ENCODE measurements around the gene RASGRF2.

Gene RASGRF2

DNA sequence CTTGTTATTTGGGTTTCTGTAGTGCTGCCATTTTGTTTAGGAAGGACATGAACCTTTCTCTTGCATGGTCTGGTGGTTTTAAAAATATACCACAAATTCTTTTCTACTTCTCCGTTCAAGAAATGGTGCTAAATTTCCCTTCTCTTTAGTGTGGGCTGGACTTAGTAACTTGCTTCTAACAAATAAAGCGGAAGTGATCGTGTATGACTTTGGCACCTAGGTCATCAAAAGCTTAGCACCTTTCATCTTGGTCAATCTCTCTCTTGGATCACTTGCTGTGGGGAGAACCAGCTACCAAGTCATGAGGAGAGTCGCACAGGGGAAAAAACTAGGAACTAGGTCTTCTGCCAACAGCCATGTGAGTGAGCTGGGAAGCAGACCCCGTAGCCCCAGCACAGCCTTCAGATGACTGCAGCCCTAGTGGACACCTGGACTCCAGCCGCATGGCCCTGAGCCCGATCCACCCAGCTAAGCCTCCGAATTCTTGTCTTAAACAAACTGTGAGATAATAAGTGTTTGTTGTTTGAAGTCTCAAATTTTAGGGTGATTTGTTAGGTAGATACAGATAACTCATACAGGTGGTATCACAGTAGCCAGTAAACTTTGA, 185.3 kb downstream of the RASGRF2 start:
- intact Hi-C loops (cut with DNase I): no loop called here
- no peak for DNase-seq

DNA sequence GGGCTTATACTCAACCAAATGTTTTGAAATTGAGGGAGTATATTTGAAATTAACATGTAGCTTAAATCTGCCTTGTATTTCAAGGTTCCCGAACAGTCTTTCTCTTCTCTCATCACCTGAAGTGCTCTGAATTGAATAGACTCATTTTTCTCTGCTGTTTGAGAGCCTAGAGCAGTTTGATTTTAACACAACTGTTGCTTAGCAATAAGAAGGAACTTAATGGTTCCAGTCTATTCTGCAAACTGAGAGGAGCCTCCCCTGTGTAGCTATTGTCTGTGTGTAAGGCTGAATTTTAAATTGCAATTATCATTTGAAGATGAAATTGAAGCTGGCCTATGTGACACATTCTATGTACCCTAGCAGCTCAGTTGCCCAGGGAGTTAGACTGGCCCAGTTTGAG, 185.9 kb downstream of the RASGRF2 start:
- intact Hi-C loops (cut with DNase I): no loop called here
- DNase-seq: no peak

- DNase-seq: no peak
- intact Hi-C loops (cut with DNase I): no loop called here
These were observed 187.1 kb downstream of the RASGRF2 start for GRCh38 chr5:81147011-81147885.

DNA sequence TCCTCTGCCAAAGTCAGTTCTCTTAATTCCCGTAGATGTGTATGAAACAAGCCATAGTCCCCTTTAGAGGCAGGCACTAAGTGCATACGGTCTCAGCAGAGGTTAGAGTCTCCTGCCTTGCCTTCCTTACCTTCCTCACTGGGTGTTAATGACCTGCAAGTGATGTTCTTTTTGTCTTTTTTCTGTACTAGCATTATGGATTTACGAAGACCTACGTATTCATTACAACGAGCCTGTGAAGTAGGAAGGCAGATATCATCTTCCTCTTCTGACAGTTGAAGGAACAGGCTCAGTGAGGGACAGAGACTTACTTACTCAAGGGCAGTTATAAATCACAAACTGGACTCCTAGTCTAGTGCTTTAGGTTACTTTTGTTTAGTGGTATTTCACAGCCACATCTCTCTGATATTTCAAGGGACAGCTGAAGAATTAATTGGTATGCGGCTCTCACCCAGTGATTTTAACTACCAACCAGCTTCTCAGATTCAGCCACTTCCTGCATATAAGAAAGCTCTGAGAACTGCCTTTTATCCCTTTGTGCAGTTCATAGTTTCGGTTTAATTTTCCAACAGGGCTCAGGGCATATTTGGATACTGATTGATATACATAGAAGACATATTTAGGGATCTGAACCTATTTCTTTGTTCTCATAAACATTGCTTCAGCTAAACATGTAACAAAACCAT, 187.9 kb downstream of the RASGRF2 start:
- intact Hi-C loops (cut with DNase I): no loop called here
- no peak for DNase-seq

DNA sequence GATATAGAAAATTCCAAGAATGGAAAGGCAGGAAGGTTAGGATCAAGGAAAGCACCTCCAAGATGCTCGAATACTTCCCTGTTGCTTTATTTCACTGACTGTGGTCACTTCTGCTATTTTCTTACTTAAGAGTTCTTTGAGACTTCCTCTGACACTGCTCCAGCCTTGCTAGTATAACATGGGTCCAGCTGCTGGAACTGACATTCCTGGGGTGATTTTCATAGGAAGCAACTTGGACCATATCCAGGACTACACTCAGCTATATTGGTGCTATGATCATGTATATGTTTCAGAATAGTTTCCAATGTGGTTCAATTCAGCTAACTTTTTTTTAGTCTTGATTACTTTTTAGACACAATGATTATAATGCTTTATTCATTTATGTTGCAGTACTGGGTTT, 191.4 kb downstream of the RASGRF2 start:
- intact Hi-C loops (cut with DNase I): no loop called here
- no peak for DNase-seq

DNA sequence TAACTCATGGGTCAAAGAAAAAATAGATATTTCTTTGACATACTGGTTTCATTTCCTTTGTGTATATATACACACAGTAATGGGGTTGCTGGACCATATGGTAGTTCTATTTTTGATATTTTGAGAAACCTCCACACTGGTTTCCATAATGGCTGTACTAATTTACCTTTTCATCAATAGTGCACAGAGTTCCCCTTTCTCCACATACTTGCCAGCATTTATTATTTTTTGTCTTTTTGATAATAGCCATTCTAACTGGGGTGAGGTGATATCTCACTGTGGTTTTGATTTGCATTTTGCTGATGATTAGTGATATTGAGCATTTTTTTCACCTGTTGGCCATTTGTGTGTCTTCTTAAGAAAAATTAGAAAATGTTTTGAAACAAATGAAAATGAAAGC, 194.6 kb downstream of the RASGRF2 start:
- intact Hi-C loops (cut with DNase I): no loop called here
- DNase-seq: no peak

- intact Hi-C loops (cut with DNase I): no loop called here
These were observed 196.6 kb downstream of the RASGRF2 start for GRCh38 chr5:81156732-81157131.

DNA sequence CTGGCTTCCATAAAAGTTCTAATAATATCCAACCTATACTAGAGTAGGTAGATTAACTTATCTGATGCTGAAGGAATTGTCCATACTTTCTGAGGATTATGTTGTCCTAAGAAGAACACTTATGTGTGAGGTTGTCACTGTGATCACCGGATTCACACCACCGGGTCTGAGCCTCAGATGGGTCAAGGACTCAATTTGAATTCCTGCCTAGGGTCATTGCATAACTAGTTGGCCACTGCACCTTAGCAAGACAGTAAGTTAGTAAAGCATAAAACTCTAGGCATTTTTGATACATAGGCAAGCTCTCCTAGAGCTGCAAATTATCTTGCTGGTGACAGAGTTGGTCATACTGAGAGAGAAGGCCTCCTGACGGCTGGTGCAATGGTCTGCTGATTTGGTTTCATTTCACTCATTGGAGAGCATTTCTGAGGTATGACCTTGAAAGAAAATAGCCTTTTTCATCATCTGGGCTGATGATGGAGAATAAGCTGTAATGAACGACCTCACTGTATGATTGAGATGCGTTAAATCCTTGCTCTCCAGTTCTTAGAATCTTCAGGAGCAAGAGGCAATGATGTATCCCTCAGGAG, 200.9 kb downstream of the RASGRF2 start:
- no peak for DNase-seq
- intact Hi-C loops (cut with DNase I): loop anchor here (5.0 kb wide), 1 partner anchor 199 kb away; the partner anchor contains the start of gene RASGRF2

More at GRCh38 chr5:81156732-81157131, 196.6 kb downstream of the RASGRF2 start:
- no peak for DNase-seq

GRCh38 chr5:81162501-81162900, 202.3 kb downstream of the RASGRF2 start:
- intact Hi-C loops (cut with DNase I): loop anchor here (5.0 kb wide), 1 partner anchor 200 kb away; the partner anchor contains the start of gene RASGRF2
- DNase-seq: no peak

- no peak for DNase-seq
- intact Hi-C loops (cut with DNase I): loop anchor here (5.0 kb wide), 1 partner anchor 201 kb away; the partner anchor contains the start of gene RASGRF2
These were observed 203.5 kb downstream of the RASGRF2 start for GRCh38 chr5:81163651-81164050.

DNA sequence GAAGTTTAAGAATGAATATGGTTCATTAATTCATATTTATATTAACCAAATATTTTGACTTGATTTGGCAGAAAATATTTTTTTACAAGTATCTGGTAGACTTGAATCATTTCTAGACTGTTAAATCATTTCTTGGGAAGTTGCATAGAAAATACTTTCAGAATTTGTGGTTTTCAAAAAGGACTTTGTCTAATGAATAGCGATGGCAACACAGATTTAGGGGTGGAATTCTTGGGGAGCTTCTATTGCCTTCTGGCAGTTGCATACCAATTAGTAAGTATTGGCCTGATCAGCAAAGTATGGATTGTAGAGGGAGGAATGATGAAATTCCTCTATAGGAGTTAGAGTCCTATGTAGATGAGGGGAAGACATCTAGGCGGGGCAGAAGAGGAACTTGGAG, 204.3 kb downstream of the RASGRF2 start:
- intact Hi-C loops (cut with DNase I): loop anchor here (5.0 kb wide), 1 partner anchor 202 kb away; the partner anchor contains the start of gene RASGRF2
- DNase-seq: no peak

- intact Hi-C loops (cut with DNase I): loop anchor here (5.0 kb wide), 1 partner anchor 203 kb away; the partner anchor contains the start of gene RASGRF2
- DNase-seq: no peak
These were observed 204.8 kb downstream of the RASGRF2 start for GRCh38 chr5:81164936-81165335.

DNA sequence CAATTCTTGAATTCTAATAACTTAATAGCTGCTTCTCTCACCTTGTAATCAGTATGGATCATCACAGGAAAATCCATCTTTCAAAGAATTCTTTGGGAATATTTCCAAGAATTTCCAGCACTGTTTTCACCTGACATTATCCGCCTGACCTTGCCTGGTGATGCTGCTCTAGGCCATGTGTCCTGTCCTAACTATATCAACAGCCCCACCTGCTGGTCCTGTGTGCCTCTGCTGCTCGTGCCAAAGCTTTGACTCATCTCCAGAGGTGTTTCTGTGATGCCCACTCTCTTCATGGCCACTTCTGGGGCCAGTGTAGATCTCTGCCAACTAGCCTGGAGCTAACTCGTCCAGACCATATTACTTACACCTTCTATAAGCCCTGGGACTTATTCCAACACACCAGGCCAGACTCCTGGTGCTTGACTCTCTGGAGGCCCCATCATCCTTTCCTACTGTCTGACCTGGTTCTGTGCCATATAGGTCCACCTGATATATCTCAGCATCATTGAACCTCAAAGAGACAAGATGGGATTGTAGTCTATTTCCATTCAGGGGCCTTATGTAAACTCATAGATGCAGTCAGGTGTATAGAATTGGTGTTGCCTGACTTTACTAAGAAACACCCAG, 205.4 kb downstream of the RASGRF2 start:
- intact Hi-C loops (cut with DNase I): no loop called here
- DNase-seq: peak; percentile 35 to 84 (median 66)

- intact Hi-C loops (cut with DNase I): no loop called here
- DNase-seq: no peak
These were observed 206.3 kb downstream of the RASGRF2 start for GRCh38 chr5:81166430-81166829.

GRCh38 chr5:81167078-81167477, 206.9 kb downstream of the RASGRF2 start:
- intact Hi-C loops (cut with DNase I): no loop called here
- no peak for DNase-seq

GRCh38 chr5:81167544-81167943, 207.4 kb downstream of the RASGRF2 start:
- intact Hi-C loops (cut with DNase I): no loop called here
- no peak for DNase-seq

- intact Hi-C loops (cut with DNase I): no loop called here
- no peak for DNase-seq
These were observed 209.8 kb downstream of the RASGRF2 start for GRCh38 chr5:81169924-81170323.

- no peak for DNase-seq
- intact Hi-C loops (cut with DNase I): no loop called here
These were observed 211.6 kb downstream of the RASGRF2 start for GRCh38 chr5:81171769-81172168.

- DNase-seq: no peak
- intact Hi-C loops (cut with DNase I): no loop called here
These were observed 212.5 kb downstream of the RASGRF2 start for GRCh38 chr5:81172710-81173109.

Data from head of caudate nucleus (tissue), 42 donors.